ENCODE data around the gene MUTYH.
"Not testable (repeated sequence)": the region's sequence is repeated elsewhere in the genome, so short reads cannot be mapped to it uniquely, and the experiment has no call there.

Gene MUTYH

GRCh38 chr1:45317166-45317565 is 23.1 kb downstream of the MUTYH start:
- no peak for DNase-seq

DNA sequence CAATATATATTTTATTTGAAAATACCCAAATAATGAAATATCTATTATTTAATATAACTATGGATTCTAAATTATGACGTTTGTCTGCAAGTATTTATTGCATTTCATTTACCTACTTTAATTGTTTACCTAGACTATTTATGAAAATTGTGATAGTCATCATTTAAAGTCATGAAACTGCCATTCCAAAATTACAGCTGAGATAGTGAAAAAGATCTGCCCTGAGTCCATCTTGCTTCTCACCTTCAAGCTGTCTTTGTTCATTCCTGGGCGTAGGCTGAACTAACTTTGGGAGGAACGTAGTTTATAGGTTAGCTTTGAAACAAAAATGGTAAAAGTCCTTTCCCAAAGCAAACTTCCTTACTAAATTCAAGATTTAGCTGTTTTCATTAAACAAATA is 26.0 kb downstream of the MUTYH start:
- no peak for DNase-seq

DNA sequence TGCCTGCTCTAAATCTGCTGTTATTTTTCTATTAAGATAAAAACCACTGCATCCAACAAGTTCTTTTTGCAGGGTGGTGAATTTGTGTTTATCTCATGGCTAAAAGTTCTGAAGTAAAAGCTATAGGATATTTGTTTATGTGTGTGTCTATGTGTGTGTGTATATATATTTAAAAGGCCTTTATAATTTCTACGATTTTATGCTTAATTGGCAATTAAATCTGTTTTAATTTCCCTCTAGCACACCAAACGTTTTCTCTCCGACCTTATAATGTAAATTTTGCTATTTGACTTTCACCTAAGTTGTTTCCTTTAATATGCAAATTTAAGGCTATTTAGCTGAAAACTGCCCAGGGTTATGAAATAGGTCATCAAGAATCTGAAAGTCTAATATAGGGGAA is 33.3 kb downstream of the MUTYH start:
- no peak for DNase-seq

DNA sequence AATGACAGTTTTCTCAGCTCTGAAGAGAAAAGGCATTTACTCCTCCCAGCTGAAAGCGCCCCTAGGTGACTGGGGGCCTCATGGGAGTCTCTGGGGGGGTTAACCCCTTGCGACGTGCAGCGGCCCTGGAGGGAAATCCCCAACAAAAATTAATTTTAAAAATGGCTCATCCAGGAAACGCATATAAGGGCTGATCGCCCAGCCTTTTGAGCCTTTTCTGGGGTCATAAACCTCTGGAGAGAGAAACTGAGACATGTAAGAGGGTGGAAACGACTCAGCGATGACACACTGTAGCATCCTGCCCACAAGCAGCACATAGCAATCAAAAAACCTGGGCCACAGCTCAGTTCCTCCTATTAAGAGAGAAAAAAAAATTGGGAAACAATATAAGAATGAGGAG is 33.9 kb downstream of the MUTYH start:
- no peak for DNase-seq

DNA sequence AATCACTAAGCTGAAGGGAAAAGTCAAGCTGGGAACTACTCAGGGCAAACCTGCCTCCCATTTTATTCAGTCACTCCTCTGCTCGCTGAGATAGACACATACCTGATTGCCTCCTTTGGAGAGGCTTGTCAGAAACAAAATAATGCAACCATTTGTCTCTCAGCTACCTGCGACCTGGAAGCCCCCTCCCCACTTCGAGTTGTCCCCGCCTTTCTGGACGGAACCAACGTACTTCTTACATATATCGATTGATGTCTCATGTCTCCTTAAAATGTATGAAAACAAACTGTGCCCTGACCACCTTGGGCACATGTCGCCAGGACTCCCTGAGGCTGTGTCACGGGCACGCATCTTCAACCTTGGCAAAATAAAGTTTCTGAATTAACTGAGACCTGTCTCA is 35.0 kb downstream of the MUTYH start:
- DNase-seq, result no peak

DNA sequence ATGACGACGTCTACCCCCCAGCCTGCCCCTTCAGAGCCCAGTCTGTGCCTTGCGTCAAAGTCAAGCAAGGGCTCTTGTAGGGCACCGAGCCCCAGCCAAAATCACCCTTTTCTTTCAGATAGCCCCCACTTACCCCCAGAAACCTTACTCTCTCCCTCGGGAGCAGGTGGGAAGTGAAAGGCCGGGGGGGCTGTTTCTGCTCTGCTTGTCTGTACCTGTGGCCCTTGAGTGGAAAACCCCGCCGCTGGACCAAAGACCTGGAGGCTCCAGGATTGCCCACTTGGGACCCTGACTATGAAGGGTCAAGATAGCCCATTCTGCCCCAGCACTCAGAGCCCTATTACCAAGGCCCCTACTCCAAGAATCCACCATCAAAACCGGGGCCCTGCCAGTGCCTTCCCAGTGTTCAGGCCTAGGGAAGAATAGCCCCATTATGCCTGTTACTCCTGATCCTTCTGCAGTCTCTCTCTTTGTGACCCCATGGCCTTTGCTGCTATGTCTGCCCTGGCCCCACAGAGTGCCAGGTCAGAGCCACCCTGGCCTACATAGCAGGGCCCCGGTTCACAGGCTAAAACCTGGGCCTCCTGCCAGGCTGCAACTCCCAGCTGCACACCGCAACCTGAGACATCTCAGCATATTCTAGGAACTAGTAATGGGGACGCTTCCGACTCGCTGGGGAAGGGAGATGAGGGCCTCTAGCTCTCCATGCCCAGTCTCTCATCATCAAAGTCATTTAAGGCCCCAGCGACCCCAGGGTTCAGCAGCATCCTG is 35.7 kb downstream of the MUTYH start:
- DNase-seq, result no peak

GRCh38 chr1:45303520-45304310 is 36.5 kb downstream of the MUTYH start:
- DNase-seq, result peak; percentile 98

- DNase-seq, result no peak
Observed at GRCh38 chr1:45302505-45303150, 37.6 kb downstream of the MUTYH start.

- no peak for DNase-seq
Observed at GRCh38 chr1:45300669-45300997, 39.6 kb downstream of the MUTYH start.

DNA sequence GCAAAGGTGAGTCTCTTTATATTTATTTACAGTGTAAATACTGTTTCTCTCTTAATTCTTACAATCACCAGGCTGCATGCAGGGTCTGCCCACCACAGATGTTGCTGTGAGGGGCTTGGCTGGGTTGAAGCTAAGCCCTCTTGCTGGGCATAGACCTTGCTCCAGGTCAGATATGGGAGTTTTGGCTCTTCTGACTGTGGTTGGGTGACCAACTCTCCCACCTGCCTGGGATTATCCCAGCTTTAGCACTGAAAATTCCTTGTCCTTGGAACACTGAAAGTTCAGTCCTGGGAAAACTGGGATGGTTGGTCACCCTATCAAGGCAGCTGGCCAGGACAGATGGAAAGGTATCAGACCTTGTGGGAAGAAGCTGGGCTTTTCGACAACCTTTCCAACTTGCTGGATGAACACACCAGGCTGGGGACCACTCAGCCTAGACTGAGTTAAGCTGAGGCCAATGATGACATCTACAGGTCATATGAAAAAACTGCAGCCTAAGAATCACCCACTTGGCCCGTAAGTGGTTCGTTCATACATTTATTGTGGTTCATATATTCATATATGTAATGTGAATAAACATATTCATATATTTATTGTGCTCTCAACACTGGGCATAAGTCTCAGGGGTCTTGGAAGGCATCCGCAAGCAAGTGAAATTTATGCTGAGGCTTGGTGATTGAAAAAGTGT is 40.1 kb downstream of the MUTYH start:
- peak; percentile 73 for DNase-seq

DNA sequence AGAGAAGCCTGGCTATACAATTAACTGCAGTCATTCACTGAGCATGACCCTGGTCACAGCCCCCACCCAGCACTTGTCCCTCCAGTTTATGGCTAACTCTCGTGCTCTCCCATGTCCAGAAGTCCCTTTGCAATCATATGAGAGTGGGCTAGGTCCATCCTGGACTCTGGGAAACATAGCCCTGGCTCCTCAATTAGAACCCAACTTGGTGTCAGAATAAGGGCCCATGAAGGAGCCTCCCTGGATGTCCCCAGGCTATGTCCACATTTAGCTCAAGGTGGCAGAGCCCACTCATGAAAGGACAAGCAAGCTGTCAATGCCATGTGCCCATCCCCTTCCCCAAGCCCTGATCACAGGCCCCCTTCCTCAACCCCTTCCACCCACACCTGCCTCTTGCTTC is 40.9 kb downstream of the MUTYH start:
- DNase-seq, result no peak

- no peak for DNase-seq
Observed at GRCh38 chr1:45297666-45298356, 42.4 kb downstream of the MUTYH start.

- DNase-seq, result no peak
Observed at GRCh38 chr1:45291716-45292115, 48.5 kb downstream of the MUTYH start.

GRCh38 chr1:45291002-45291401 is 49.2 kb downstream of the MUTYH start:
- not testable (repeated sequence) for DNase-seq

- not testable (repeated sequence) for DNase-seq
Observed at GRCh38 chr1:45286521-45286920, 53.7 kb downstream of the MUTYH start.

GRCh38 chr1:45284858-45285257 is 55.4 kb downstream of the MUTYH start:
- DNase-seq, result not testable (repeated sequence)

DNA sequence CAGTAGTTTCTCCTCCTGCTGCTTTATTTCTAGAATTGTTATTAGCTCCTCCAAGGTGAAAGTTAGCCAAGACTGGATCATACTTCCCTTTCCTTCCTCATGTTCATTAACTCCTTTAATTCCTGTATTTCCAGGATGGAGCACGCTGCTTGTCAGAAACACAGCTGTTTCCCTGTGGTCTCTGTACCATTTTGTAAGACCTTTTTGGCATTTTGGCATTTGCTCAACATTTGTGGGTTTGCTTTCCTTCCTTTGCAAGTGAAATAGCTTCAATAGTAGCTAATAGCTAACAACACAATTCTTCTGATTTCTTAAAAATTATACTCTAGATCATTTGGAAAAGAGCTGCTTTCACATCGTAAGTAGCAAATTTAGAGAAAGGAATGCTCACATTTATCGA is 57.9 kb downstream of the MUTYH start:
- no peak for DNase-seq

Measured in CD4-positive, alpha-beta T cell treated with Interleukin-4 for 4 hours (primary cell).